Neutrophil (primary cell): ENCODE results near the gene TM9SF1.

Experiments
- H3K27ac ChIP-seq: fragments of 200-600 bp; sonication (generic); 2 replicates; pipeline ENCODE4 v1.5.1; 2016; ENCODE audit warnings: mild to moderate bottlenecking, moderate library complexity
- H3K27me3 ChIP-seq: fragments of 200-600 bp; sonication (generic); 2 replicates; pipeline ENCODE4 v1.6.0; 2016; ENCODE audit warnings: mild to moderate bottlenecking
- H3K36me3 ChIP-seq: fragments of 200-600 bp; sonication (generic); 2 replicates; pipeline ENCODE4 v1.5.1; 2017
- H3K4me1 ChIP-seq, 2 experiments: fragments of 200-600 bp in 1 of 2; sonication (generic) in 1 of 2; 1 replicate in 1 of 2; 2 replicates in 1 of 2; pipeline versions ENCODE4 v1.5.1 to v1.6.1; 2013 to 2016; ENCODE audit warnings: low read depth in 1 of 2, low read length in 1 of 2, mild to moderate bottlenecking in 1 of 2, moderate library complexity in 1 of 2; ENCODE audit not compliant: control insufficient read depth in 1 of 2, insufficient read depth in 1 of 2
- H3K4me3 ChIP-seq, 2 experiments: fragments of 200-600 bp in 1 of 2; sonication (generic) in 1 of 2; 1 replicate in 1 of 2; 2 replicates in 1 of 2; pipeline ENCODE4 v1.5.1; 2013 to 2016; ENCODE audit warnings: low read depth in 1 of 2, low read length in 1 of 2, mild to moderate bottlenecking in 1 of 2, moderate library complexity in 1 of 2
- H3K9me3 ChIP-seq: fragments of 200-600 bp; sonication (generic); 2 replicates; pipeline ENCODE4 v1.5.1; 2016
- TF ChIP-seq, protein P1 (sequence below): fragments of 200-600 bp; sonication (generic); IDR thresholded peaks from 2 replicates; pipeline ENCODE4 v1.5.1; 2016; ENCODE audit warnings: antibody characterized with exemption

TM9SF1 gene

DNA sequence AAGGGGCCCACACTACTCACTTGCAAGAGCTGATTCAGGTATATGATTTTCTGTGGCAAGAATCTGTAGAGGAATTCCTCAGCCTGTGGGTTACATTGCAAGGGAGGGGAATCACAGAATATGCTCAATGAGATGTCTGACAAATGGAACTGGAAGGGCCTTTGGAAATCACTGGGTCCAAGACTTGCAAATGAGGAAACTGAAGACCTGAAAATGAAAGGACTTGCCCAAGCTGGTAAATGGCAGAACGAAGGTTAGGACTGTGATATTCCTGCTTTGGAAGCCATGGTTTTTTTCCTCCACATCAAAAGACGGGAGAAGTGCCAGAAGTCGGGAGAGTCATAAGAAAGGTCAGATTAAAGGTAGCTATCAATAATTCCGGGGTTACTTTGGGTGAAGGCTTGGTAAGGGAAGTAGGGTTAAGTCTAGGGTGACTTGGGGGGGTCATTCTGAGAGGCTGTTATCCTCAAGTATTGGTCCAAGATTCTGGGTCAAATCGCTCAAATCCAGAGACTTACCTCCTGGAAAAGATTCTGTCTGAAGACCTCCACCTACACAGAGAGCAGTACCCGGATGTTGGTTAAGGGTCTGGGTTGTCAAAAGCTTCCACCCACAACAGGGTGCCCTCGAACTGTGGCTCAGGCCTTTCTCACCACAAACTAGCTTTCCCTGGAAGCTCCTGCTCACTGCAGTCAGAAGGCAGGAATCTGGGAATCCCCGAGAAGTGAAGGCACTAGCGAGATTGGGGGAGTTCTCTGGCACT lies 49.4 kb downstream of the TM9SF1 start:
- peaks cover 24% of the 10 kb centered on the region for H3K36me3 ChIP-seq
- TF ChIP-seq, protein P1, sequence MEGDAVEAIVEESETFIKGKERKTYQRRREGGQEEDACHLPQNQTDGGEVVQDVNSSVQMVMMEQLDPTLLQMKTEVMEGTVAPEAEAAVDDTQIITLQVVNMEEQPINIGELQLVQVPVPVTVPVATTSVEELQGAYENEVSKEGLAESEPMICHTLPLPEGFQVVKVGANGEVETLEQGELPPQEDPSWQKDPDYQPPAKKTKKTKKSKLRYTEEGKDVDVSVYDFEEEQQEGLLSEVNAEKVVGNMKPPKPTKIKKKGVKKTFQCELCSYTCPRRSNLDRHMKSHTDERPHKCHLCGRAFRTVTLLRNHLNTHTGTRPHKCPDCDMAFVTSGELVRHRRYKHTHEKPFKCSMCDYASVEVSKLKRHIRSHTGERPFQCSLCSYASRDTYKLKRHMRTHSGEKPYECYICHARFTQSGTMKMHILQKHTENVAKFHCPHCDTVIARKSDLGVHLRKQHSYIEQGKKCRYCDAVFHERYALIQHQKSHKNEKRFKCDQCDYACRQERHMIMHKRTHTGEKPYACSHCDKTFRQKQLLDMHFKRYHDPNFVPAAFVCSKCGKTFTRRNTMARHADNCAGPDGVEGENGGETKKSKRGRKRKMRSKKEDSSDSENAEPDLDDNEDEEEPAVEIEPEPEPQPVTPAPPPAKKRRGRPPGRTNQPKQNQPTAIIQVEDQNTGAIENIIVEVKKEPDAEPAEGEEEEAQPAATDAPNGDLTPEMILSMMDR: no peak

DNA sequence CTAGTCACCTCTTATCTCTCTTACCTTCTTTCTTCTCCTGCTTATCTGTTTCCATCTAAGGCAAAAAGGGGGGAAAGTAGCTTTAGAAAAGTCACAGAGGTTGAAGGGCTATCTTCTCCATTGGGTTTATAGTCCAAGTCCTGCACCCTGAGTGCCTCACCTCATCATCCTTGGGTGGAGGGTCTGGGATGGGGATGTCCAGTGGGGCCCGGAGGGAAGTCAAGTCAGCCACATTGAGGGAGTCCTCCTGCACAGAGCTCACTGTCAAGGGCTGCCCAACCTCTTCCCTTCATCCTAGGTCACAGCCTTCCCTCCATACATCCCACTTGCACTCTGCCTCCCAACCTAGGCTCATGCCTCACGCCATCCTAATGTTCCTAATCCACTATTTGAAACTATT lies 50.0 kb downstream of the TM9SF1 start:
- H3K27ac ChIP-seq: peak overlapping the region; percentile 97
- TF ChIP-seq, protein P1: no peak
- H3K36me3 ChIP-seq: peaks cover 18% of the 10 kb centered on the region
- peaks cover 52 to 53% of the 10 kb centered on the region in 2 experiments for H3K4me1 ChIP-seq
- H3K9me3 ChIP-seq: no peaks in the 10 kb centered on the region
- no peaks in the 10 kb centered on the region for H3K27me3 ChIP-seq
- H3K4me3 ChIP-seq: peak overlapping the region in 1 of 2 experiments; percentile 99

More for the DNA sequence above, 49.4 kb downstream of the TM9SF1 start:
- Histone ChIP-seq H3K4me3 (peak overlapping the region; percentile 90 to 99), H3K4me1 (peaks cover 46% of the 10 kb centered on the region in 2 experiments), H3K27ac (peak overlapping the region; percentile 97), H3K9me3 (no peaks in the 10 kb centered on the region), H3K27me3 (no peaks in the 10 kb centered on the region)

DNA sequence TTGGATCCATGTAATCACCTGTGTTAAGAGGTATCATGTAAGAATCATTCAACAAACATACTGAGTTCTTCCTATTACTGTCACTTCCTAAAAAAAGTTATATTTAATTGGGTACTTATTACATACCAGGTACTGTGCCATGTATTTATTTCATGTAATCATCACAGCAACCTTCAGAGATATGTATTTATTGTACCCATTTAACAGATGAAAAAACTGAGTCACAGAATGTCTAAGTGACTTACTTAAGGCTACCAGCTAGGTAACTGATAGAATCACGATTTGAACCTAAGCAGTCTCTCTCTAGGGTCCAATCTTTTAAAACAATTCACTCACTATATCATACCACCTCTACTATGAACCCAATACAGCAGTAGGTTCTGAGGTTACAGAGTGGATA lies 50.8 kb downstream of the TM9SF1 start:
- no peaks in the 10 kb centered on the region for H3K9me3 ChIP-seq
- H3K36me3 ChIP-seq: peaks cover 13% of the 10 kb centered on the region
- H3K4me3 ChIP-seq: no peak overlapping the region
- TF ChIP-seq, protein P1: no peak
- H3K4me1 ChIP-seq: peaks cover 54 to 55% of the 10 kb centered on the region in 2 experiments
- no peak overlapping the region for H3K27ac ChIP-seq
- no peaks in the 10 kb centered on the region for H3K27me3 ChIP-seq

DNA sequence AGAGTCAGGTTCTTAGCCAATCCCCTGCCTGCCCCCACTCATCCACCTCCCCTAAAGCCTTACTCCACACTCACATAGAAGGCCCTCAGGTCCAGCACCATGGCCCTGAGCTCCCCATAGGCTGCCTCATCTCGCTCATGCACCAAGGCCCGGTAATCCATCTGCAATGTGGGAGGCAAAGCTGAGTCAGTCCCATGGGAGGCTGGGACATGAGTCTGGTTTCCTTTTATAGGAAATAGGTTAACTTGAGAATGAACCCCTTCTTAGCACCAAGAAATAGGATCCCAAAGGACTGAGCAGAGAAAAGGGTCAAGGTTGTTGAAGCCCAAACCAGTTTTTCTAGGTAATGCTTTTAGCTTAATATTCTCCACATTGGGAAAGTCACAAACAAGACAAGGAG lies 51.7 kb downstream of the TM9SF1 start:
- TF ChIP-seq, protein P1: no peak
- Histone ChIP-seq H3K27me3 (no peaks in the 10 kb centered on the region), H3K4me1 (peaks cover 47 to 49% of the 10 kb centered on the region in 2 experiments), H3K4me3 (no peak overlapping the region), H3K36me3 (peaks cover 13% of the 10 kb centered on the region), H3K27ac (no peak overlapping the region), H3K9me3 (no peaks in the 10 kb centered on the region)

DNA sequence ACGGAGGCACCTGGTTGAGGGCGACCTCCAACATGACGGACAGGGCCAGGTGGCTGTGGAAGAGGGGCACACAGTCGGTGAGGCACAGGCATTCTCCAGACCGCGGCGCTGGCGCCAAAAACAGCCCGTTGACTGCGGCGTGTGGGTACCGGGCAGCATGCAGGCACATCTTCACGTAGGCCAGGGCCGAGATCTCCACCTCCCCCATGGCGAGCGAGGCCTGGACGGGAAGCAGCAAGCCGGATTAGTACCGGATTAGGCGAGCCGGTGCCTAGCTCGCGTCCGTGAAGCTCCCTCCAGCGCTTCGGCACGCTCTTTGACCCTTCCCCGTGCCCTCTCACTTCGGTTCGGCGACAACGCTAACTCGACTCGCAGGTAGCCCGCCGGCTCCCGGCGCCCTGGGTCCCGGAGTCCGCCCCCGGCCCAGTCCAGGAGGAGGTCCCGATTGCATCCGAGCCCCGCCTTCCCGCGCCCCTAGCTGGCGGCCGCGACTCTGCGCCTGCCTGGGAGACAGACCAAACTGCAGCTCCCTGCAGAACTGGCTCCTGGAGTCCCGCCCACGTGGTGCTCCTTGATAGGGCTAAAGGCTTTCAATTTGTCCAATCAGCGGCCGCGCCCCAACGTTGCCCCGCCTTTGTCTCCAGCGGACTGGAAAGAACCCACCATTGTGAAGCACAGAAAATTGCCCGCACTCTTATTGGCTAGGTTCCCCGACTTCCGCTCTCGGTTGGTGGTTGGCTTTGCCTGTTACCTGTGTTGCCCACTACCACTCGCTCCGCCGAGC lies 54.0 kb downstream of the TM9SF1 start, which contains the start of gene EMC9:
Gene EMC9 (minus strand): TSS at position 495 of the 784 bp plus-strand sequence. CDS start 287 bp downstream, at position 208.
- peak within 1 kb of the TSS; percentile 66 to 83 for H3K4me3 ChIP-seq
- H3K27ac ChIP-seq: peak within 1 kb of the TSS; percentile 86
- H3K27me3 ChIP-seq: no peaks in the 10 kb centered on the region
- H3K9me3 ChIP-seq: no peaks in the 10 kb centered on the region
- TF ChIP-seq, protein P1: peak; percentile 93
- H3K36me3 ChIP-seq: peaks cover 27% of the 10 kb centered on the region
- H3K4me1 ChIP-seq: peaks cover 50 to 55% of the 10 kb centered on the region in 2 experiments
